Measurements from ENCODE around the gene DGCR8. TPM values are rescaled to one million over a fixed set of nuclear protein-coding genes. Genes with fewer than 3 reads are reported as not detected.

The DGCR8 gene
- total RNA-seq, 2 donors from 2014 or later, result 23.7 to 47.3 TPM

- H3K36me3 ChIP-seq, result peaks cover 45% of the 10 kb centered on the region
- H3K27me3 ChIP-seq (replicated peaks; ENCODE audit: insufficient read depth), result no peaks in the 10 kb centered on the region
- H3K27ac ChIP-seq, result no peak overlapping the region
- no peaks in the 10 kb centered on the region for H3K4me1 ChIP-seq (ENCODE audit: control insufficient read depth in 1 of 2, low read depth in 2 of 2)
- no peaks in the 10 kb centered on the region for H3K9me3 ChIP-seq
- DNase-seq (ENCODE audit: low spot score) (no peak), ATAC-seq (ENCODE audit: insufficient number of reproducible peaks, low FRiP score, low read depth) (no peak)
- no peak overlapping the region for H3K4me3 ChIP-seq
- no peak for TF ChIP-seq CTCF (IDR thresholded peaks at IDR 0.05)
These were observed 26.0 kb upstream of the DGCR8 start for GRCh38 chr22:20054034-20054427.

DNA sequence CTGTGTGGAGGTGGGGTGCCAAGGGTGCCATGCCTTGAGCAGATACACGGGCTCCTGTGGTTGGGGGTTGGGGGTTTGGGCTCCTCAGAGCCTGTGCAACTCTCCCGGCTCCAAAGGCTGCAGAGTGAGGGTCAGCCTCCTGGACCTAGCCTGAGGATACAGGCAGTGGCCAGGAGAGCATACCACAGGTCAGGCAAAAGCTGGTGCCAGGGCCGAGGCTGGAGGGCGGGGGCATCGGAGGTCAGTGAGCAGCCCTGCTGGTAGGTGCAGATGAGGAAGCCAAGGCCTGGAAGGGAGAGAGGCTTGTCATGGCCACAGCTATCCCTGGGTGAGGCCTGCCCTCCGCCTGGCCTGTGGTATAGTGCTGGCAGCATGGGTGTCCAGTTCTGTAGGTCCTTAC, 25.6 kb upstream of the DGCR8 start:
- no peak overlapping the region for H3K27ac ChIP-seq
- H3K4me3 ChIP-seq, result no peak overlapping the region
- no peaks in the 10 kb centered on the region for H3K9me3 ChIP-seq
- no peak for DNase-seq (ENCODE audit: low spot score)
- H3K36me3 ChIP-seq, result peaks cover 45% of the 10 kb centered on the region
- no peak for TF ChIP-seq CTCF (IDR thresholded peaks at IDR 0.05)
- no peaks in the 10 kb centered on the region for H3K27me3 ChIP-seq (replicated peaks; ENCODE audit: insufficient read depth)
- H3K4me1 ChIP-seq (ENCODE audit: control insufficient read depth in 1 of 2, low read depth in 2 of 2), result no peaks in the 10 kb centered on the region
- ATAC-seq (ENCODE audit: insufficient number of reproducible peaks, low FRiP score, low read depth), result no peak

DNA sequence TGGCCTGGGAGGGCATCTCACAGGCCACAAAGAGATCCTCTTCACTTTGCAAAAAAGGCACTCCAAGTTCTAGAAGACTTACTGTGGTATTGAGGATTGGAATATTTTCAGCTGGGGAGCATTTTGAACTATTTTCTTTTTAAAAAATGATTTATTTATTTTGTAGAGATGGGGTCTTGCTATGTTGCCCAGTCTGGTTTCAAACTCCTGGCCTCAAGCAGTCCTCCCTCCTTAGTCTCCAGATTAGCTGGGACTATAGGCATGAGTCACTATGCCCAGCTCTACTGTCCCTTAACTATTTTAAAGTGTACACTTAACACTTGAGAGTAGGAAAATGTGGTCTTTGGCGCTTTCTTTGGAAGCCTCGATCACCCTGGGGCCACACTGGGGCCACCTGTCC, 24.9 kb upstream of the DGCR8 start:
- Histone ChIP-seq H3K4me3 (no peak overlapping the region), H3K27ac (no peak overlapping the region), H3K9me3 (no peaks in the 10 kb centered on the region), H3K27me3 (replicated peaks; ENCODE audit: insufficient read depth) (no peaks in the 10 kb centered on the region), H3K36me3 (peaks cover 41% of the 10 kb centered on the region), H3K4me1 (ENCODE audit: control insufficient read depth in 1 of 2, low read depth in 2 of 2) (no peaks in the 10 kb centered on the region)
- no peak for TF ChIP-seq CTCF (IDR thresholded peaks at IDR 0.05)
- DNase-seq (ENCODE audit: low spot score), result no peak
- no peak for ATAC-seq (ENCODE audit: insufficient number of reproducible peaks, low FRiP score, low read depth)

DNA sequence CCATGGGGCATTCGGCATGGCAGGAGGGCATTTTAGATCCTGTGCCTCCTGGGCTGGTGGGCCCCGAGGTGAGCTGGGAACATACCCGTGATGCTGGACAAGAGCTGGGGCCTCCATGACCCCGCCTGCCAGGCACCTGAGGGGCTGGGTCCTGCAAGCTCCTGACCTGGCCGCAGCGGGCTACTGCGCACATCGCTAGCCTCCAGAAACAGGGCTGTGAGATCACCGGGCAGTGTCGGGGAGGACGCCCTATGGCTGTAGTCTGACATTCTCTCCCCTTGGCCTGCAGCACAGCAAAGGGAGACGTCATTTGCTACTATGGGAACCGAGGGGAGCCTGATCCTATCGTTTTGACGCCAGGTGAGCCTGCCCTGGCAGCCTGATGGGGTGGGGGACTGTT, 24.4 kb upstream of the DGCR8 start:
- ATAC-seq (ENCODE audit: insufficient number of reproducible peaks, low FRiP score, low read depth) (no peak), DNase-seq (ENCODE audit: low spot score) (no peak)
- Histone ChIP-seq H3K27ac (no peak overlapping the region), H3K4me3 (no peak overlapping the region), H3K9me3 (no peaks in the 10 kb centered on the region), H3K27me3 (replicated peaks; ENCODE audit: insufficient read depth) (no peaks in the 10 kb centered on the region), H3K4me1 (ENCODE audit: control insufficient read depth in 1 of 2, low read depth in 2 of 2) (no peaks in the 10 kb centered on the region), H3K36me3 (peaks cover 41% of the 10 kb centered on the region)
- TF ChIP-seq CTCF (IDR thresholded peaks at IDR 0.05), result no peak

DNA sequence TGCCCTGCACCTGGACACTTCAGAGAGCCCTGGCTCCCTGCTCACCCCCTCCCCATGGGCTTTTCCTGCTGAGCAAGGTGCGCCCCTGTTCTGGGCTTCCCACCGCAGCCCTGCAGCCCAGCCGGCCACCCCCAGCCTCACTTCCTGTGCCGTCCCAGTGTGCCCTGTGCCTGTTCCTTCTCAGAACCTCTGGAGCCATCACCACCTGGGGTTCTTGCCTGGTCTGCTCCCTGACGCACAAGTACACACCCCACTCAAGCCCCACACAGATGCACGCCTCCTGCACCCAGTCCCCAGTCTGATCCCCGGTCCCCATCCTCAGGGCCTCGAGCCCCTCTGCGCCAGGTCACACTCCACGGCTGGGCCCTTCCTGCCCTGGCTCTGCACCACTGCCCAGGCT, 23.9 kb upstream of the DGCR8 start:
- ATAC-seq (ENCODE audit: insufficient number of reproducible peaks, low FRiP score, low read depth) (no peak), DNase-seq (ENCODE audit: low spot score) (no peak)
- H3K27me3 ChIP-seq (replicated peaks; ENCODE audit: insufficient read depth), result no peaks in the 10 kb centered on the region
- peaks cover 41% of the 10 kb centered on the region for H3K36me3 ChIP-seq
- H3K4me1 ChIP-seq (ENCODE audit: control insufficient read depth in 1 of 2, low read depth in 2 of 2), result no peaks in the 10 kb centered on the region
- no peak overlapping the region for H3K4me3 ChIP-seq
- TF ChIP-seq CTCF (IDR thresholded peaks at IDR 0.05), result no peak
- no peaks in the 10 kb centered on the region for H3K9me3 ChIP-seq
- H3K27ac ChIP-seq, result no peak overlapping the region

Measured in thoracic aorta (tissue), 2 donors.